AG10803 (cell line): Measurements from ENCODE around the gene SARNP.

Experiments used
- DNase-seq: peaks from one replicate; pipeline ENCODE4 v3.0.0; 2010; ENCODE audit warnings: low read depth
- H3K4me3 ChIP-seq: 2 replicates; pipeline ENCODE4 v1.5.1; 2011; ENCODE audit warnings: mild to moderate bottlenecking, low read length, control low read depth
- CTCF ChIP-seq: conservative IDR thresholded peaks from 2 replicates; pipeline ENCODE4 v1.5.1; 2011; ENCODE audit warnings: mild to moderate bottlenecking, low read length, control low read depth, inconsistent platforms

SARNP gene

DNA sequence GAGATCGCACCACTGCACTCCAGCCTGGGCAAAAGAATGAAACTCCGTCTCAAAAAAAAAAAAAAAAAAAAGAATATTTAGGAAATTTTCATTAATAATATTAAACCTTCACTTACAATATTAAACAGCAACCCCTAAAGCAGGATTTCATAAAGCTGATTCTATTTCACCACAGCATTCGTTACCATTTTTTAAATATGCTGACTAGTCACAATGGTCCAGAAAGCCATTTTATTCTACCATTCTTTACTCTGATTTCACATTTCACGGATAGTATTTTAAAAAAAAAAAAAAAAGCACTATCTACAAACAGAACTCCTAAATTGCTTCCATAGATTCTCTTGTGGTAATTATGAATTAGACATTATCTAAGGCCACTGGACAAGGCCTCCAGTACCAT lies 27.6 kb downstream of the SARNP start:
- DNase-seq, result no peak
- TF ChIP-seq CTCF, result no peak

DNA sequence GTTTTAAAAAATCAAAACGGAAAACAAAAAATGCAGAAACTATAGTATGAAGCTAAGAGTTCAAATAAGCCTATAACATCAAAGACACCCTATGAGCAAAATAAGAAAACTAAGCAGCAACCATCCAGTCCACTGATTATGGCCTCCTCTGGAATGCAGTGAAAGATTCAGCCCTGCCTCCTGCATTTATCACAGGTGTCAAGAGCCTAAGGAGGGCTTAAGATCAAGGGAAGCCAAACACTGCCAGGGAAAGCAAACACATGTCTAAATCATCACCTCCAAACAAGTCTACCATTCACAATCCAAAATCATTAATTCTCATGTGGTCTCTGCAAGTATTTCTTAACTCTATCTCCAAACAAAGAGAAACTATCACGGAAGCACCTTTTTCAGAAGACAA lies 28.4 kb downstream of the SARNP start:
- TF ChIP-seq CTCF, result no peak

More for the DNA sequence above, 27.6 kb downstream of the SARNP start:
- no peak overlapping the region for H3K4me3 ChIP-seq

DNA sequence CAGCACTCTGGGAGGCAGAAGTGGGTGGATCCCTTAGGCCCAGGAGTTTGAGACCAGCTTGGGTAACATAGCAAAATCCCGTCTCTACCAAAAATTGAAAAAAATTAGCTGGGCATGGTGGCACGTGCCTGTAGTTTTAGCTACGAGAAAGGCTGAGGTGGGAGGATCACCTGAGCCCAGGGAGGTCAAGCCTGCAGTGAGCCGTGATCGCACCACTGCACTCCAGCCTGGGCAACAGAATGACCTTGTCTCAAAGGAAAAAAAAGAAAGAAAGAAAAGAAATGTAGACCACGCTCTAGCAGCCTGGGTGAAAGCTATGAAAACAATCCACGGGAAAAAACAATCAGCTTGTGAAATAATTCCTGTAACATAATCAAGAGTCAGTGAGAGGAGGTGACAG lies 29.0 kb downstream of the SARNP start:
- H3K4me3 ChIP-seq, result no peak overlapping the region
- no peak for DNase-seq
- no peak for TF ChIP-seq CTCF

More for the DNA sequence above, 28.4 kb downstream of the SARNP start:
- no peak overlapping the region for H3K4me3 ChIP-seq
- no peak for DNase-seq

DNA sequence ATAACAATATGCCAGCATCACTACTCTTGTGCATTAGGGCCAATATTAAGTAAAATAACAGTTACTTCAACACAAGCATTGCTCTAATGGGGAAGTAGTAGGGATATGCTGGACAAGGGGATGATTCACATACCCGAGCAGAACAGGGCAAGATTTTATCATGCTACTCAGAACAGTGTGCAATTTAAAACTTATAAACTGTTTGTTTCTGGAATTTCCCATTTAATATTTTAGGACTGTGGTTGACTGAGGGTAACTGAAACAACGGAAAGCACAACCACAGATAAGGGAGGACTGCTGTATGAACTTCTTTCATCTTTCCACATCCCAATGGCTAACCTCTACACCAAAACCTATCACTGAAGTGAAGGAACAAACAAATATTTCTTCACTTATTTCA lies 36.8 kb downstream of the SARNP start:
- DNase-seq, result no peak
- no peak overlapping the region for H3K4me3 ChIP-seq
- no peak for TF ChIP-seq CTCF

DNA sequence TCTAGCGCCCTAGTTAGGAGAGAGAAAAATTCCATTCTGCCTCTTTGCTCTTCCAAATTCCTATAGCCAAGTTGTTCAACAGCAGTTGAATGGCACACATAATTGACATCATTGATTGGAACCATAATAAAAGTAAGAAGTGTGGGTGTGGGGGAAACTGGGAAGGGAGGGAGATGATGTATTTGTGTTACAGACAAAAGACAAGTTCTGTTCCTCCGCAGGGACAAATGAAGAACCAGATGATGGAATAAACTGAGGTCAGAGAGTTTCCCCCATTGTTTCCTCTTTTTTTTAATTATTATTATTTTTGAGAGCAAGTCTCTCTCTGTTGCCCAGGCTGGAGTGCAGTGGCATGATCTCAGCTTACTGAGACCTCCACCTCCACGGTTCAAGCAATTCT lies 39.7 kb downstream of the SARNP start:
- TF ChIP-seq CTCF, result no peak
- no peak overlapping the region for H3K4me3 ChIP-seq
- DNase-seq, result no peak

DNA sequence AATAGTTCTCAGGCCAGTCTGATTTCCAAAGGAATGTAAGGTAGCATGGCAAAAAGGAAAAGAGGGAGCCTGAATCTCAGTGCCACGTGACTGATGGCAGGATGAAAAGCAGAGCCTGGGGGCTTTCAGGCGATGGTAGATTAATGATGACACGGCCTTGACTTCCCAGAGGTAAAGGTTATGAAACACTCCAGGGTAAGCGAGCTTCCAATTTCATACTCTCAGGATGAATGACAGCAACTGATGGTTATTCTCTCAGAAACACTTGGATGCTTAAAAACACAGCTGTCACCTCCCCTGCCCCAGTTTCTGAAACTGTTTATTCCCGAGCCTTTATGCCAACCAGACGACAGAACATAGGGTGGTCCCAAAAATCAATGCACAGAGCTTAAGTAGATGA lies 45.8 kb downstream of the SARNP start:
- H3K4me3 ChIP-seq, result no peak overlapping the region
- DNase-seq, result no peak
- TF ChIP-seq CTCF, result no peak

DNA sequence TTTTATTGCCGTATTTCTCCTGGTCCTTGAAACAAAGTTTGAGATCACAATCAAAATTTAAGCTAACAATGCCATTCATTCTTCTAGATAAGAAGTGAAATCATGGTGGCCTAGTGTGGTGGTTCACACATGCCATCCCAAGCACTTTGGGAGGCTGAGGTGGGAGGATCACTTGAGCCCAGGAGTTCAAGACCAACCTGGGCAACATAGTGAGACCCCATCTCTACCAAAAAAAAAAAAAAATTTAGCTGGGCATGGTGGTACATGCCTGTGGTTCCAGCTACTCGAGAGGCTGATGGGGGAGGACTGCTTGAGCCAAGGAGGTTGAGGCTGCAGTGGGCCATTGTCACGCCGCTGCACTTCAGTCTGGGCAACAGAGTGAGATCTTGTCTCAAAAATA lies 50.4 kb downstream of the SARNP start:
- no peak overlapping the region for H3K4me3 ChIP-seq
- no peak for DNase-seq
- no peak for TF ChIP-seq CTCF
